SK-N-SH (cell line): ENCODE results near the gene DSCAM. TPM values are rescaled to one million over a fixed set of nuclear protein-coding genes. Genes with fewer than 3 reads are reported as not detected.

Experiments
- CTCF ChIA-PET: fragments of 300-600, 350-600 bp; formaldehyde crosslinking; extraction: SDS; loops from one replicate; lab custom pipeline; 2021; lab: Yijun Ruan, JAX
- POLR2A ChIA-PET: fragments of 350-600 bp; sonication (Branson Sonifier 250); formaldehyde crosslinking; extraction: SDS; loops from one replicate; lab custom pipeline; 2020; ENCODE audit warnings: antibody characterized with exemption, inconsistent platforms; lab: Yijun Ruan, JAX
- DNase-seq: peaks from one replicate; pipeline ENCODE4 v3.0.0; 2012
- H2AFZ ChIP-seq: fragments of 200-600 bp; sonication (generic); 2 replicates; pipeline ENCODE4 v1.8.1; 2016; ENCODE audit warnings: antibody characterized with exemption, mild to moderate bottlenecking, low read depth
- H3F3A ChIP-seq: fragments of 200-600 bp; sonication (generic); replicated peaks from 2 replicates; pipeline ENCODE3; 2016; ENCODE audit warnings: antibody characterized with exemption, mild to moderate bottlenecking; ENCODE audit not compliant: insufficient read depth
- H3K27ac ChIP-seq, 2 experiments: fragments of 200-500 bp in 1 of 2; fragments of 200-600 bp in 1 of 2; sonication (Bioruptor generic) in 1 of 2; sonication (generic), shearing (Covaris generic) in 1 of 2; 2 replicates each; pipeline versions ENCODE4 v1.5.1 to v1.6.1; 2014 to 2016; ENCODE audit warnings: low read depth in 2 of 2, inconsistent platforms in 1 of 2, low read length in 1 of 2, mild to moderate bottlenecking in 1 of 2, mixed read lengths in 1 of 2
- H3K27me3 ChIP-seq: fragments of 200-600 bp; sonication (generic), shearing (Covaris generic); 2 replicates; pipeline ENCODE4 v1.6.1; 2016; ENCODE audit warnings: mixed run types; ENCODE audit not compliant: insufficient read depth
- H3K36me3 ChIP-seq, 2 experiments: fragments of 200-500 bp in 1 of 2; fragments of 200-600 bp in 1 of 2; sonication (Bioruptor generic) in 1 of 2; sonication (generic) in 1 of 2; replicated peaks in 1 of 2; 2 replicates each; pipeline versions ENCODE3 to v1.5.1; 2014 to 2016; ENCODE audit warnings: low read length in 1 of 2, mild to moderate bottlenecking in 1 of 2; ENCODE audit not compliant: insufficient read depth in 2 of 2, control insufficient read depth in 1 of 2
- H3K4me1 ChIP-seq, 2 experiments: fragments of 200-500 bp in 1 of 2; fragments of 200-600 bp in 1 of 2; sonication (Bioruptor generic) in 1 of 2; sonication (generic), shearing (Covaris generic) in 1 of 2; 2 replicates each; pipeline versions ENCODE4 v1.5.1 to v1.6.1; 2014 to 2016; ENCODE audit warnings: low read depth in 1 of 2, low read length in 1 of 2, mixed run types in 1 of 2; ENCODE audit not compliant: insufficient read depth in 2 of 2, control insufficient read depth in 1 of 2
- H3K4me2 ChIP-seq: fragments of 200-600 bp; sonication (generic), shearing (Covaris generic); 2 replicates; pipeline ENCODE4 v1.6.1; 2017; ENCODE audit warnings: mixed run types
- H3K4me3 ChIP-seq, 2 experiments: fragments of 200-500 bp in 1 of 2; fragments of 200-600 bp in 1 of 2; sonication (Bioruptor generic) in 1 of 2; sonication (generic), shearing (Covaris generic) in 1 of 2; 2 replicates each; pipeline versions ENCODE4 v1.5.1 to v1.8.1; 2014 to 2016; ENCODE audit warnings: low read depth in 2 of 2, inconsistent platforms in 1 of 2, low read length in 1 of 2, mild to moderate bottlenecking in 1 of 2, mixed read lengths in 1 of 2, moderate library complexity in 1 of 2
- H3K79me2 ChIP-seq: fragments of 200-600 bp; sonication (generic); 2 replicates; pipeline ENCODE4 v1.8.1; 2017; ENCODE audit warnings: mild to moderate bottlenecking; ENCODE audit not compliant: insufficient read depth
- H3K9ac ChIP-seq: fragments of 200-600 bp; sonication (generic); 2 replicates; pipeline ENCODE4 v1.6.1; 2017; ENCODE audit warnings: mixed run types
- H3K9me2 ChIP-seq: fragments of 200-600 bp; sonication (generic); 2 replicates; pipeline ENCODE4 v1.6.1; 2017; ENCODE audit warnings: mixed run types
- H3K9me3 ChIP-seq: fragments of 200-600 bp; sonication (generic); 2 replicates; pipeline ENCODE4 v1.6.1; 2017; ENCODE audit warnings: mixed run types, mild to moderate bottlenecking, moderate library complexity
- H4K20me1 ChIP-seq: fragments of 200-600 bp; sonication (generic); 2 replicates; pipeline ENCODE4 v1.6.1; 2017; ENCODE audit warnings: mild to moderate bottlenecking, mixed run types; ENCODE audit not compliant: insufficient read depth
- ELF1 ChIP-seq: IDR thresholded peaks from 2 replicates; pipeline ENCODE4 v1.4.0; 2012
- EP300 ChIP-seq, 2 experiments: IDR thresholded peaks; 2 replicates each; pipeline versions ENCODE4 v1.4.0 to v1.6.1; 2012; ENCODE audit warnings: borderline replicate concordance in 1 of 2, low read depth in 1 of 2, low read length in 1 of 2
- EZH2phosphoT487 ChIP-seq: fragments of 200-600 bp; sonication (generic); IDR thresholded peaks from 2 replicates; pipeline ENCODE4 v1.6.1; 2017; ENCODE audit warnings: low read depth, mixed run types, mild to moderate bottlenecking, antibody characterized with exemption, moderate library complexity, borderline replicate concordance
- FOSL2 ChIP-seq: IDR thresholded peaks from 2 replicates; pipeline ENCODE4 v1.4.0; 2012; ENCODE audit warnings: low read depth, mild to moderate bottlenecking, moderate library complexity, borderline replicate concordance
- GATA2 ChIP-seq: sonication (generic); formaldehyde crosslinking; IDR thresholded peaks from 2 replicates; pipeline ENCODE4 v1.5.0; 2020; ENCODE audit warnings: mild to moderate bottlenecking, missing genetic modification reagents
- JUND ChIP-seq: IDR thresholded peaks from 2 replicates; pipeline ENCODE4 v1.4.0; 2012
- MEF2A ChIP-seq: IDR thresholded peaks from 2 replicates; pipeline ENCODE4 v1.4.0; 2012; ENCODE audit warnings: low read depth, borderline replicate concordance
- NRF1 ChIP-seq: IDR thresholded peaks from 2 replicates; pipeline ENCODE4 v1.6.1; 2012; ENCODE audit warnings: low read depth, mild to moderate bottlenecking, low read length
- RAD21 ChIP-seq: IDR thresholded peaks from 2 replicates; pipeline ENCODE4 v1.6.1; 2012; ENCODE audit warnings: mild to moderate bottlenecking, low read length
- SIN3A ChIP-seq: IDR thresholded peaks from 2 replicates; pipeline ENCODE4 v1.6.1; 2012; ENCODE audit warnings: low read depth, mild to moderate bottlenecking, low read length, moderate library complexity, borderline replicate concordance
- TAF1 ChIP-seq: IDR thresholded peaks from 2 replicates; pipeline ENCODE4 v1.6.1; 2012; ENCODE audit warnings: low read depth, mild to moderate bottlenecking, low read length, moderate library complexity, borderline replicate concordance
- USF1 ChIP-seq: IDR thresholded peaks from 2 replicates; pipeline ENCODE4 v1.4.0; 2012; ENCODE audit warnings: low read depth, borderline replicate concordance
- USF2 ChIP-seq: fragments of 150-350 bp; IDR thresholded peaks from 2 replicates; pipeline ENCODE4 v1.6.1; 2017; ENCODE audit warnings: antibody characterized with exemption, low read length, low read depth, borderline replicate concordance
- YY1 ChIP-seq: IDR thresholded peaks from 2 replicates; pipeline ENCODE4 v1.4.0; 2012; ENCODE audit warnings: low read depth, mild to moderate bottlenecking
- WGBS: methylation state at CpG from one replicate; pipeline ENCODE4 v1.1.6; 2017; ENCODE audit warnings: low lambda C conversion rate; 5-methylcytosine and 5-hydroxymethylcytosine counted together
- polyA plus RNA-seq, 3 experiments: library from polyadenylated mRNA; depleted of rRNA; stranded (reverse); fragments of >200 nt; gene quantifications; 2 replicates each; pipeline ENCODE4 v1.2.3, GENCODE V29; 2012
- small RNA-seq, 7 experiments: library from RNA; depleted of rRNA; stranded (forward); fragments of <200 nt; gene quantifications; one replicate each; pipeline ENCODE3, GENCODE V24; 2012
- TF ChIP-seq, protein P1 (sequence below): fragments of 150-350 bp; IDR thresholded peaks from 2 replicates; pipeline ENCODE4 v1.6.1; 2016; ENCODE audit warnings: mild to moderate bottlenecking, low read depth, low read length
- TF ChIP-seq, protein P2 (sequence below): IDR thresholded peaks from 2 replicates; pipeline ENCODE4; 2012

DSCAM gene
- polyA plus RNA-seq, 1 of the 3 experiments (the other 2 are of a cell fraction): not detected

DNA sequence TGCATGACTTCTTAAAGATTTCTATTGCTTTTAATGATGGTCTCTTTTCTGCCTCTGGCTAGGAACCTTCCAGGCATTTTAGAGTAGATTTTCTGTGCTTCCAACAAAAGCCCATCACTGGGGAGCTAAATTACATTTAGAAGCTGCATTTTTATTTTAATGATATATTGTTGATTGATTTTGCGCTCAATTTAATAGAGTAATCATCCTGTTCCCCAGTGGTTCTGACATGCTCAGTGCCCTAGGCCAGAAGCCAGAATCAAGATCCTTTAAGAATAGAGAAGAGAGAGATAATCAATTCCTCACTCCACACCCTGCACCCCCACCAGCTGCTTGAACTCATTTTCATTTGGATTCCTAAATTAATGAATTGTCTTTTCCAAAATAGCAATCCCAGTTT is 881.9 kb downstream of the DSCAM start:
- ChIA-PET POLR2A (no interaction called here), CTCF (no interaction called here)
- Histone ChIP-seq H3K36me3 (no peaks in the 10 kb centered on the region), H3F3A (no peaks in the 10 kb centered on the region), H3K4me2 (no peak overlapping the region), H3K4me1 (no peaks in the 10 kb centered on the region), H3K9me3 (no peaks in the 10 kb centered on the region; the same call in 1 of the 2 replicates), H4K20me1 (no peaks in the 10 kb centered on the region), H2AFZ (no peak overlapping the region), H3K79me2 (no peaks in the 10 kb centered on the region), H3K27ac (no peak overlapping the region), H3K9ac (no peak overlapping the region), H3K27me3 (no peaks in the 10 kb centered on the region), H3K9me2 (no peaks in the 10 kb centered on the region), H3K4me3 (no peak overlapping the region)
- WGBS: 23% methylated on average over 1 of the region's 1 CpG
- TF ChIP-seq EP300 (IDR thresholded peaks at IDR 0.05; ENCODE audit: borderline replicate concordance in 1 of 2, low read depth in 1 of 2, low read length in 1 of 2) (no peak), EZH2phosphoT487 (no peak)
- DNase-seq: no peak

- CTCF ChIA-PET: no interaction called here
- Histone ChIP-seq H3K9ac (no peak overlapping the region), H3K27ac (no peak overlapping the region), H3F3A (no peaks in the 10 kb centered on the region), H4K20me1 (no peaks in the 10 kb centered on the region), H3K4me2 (no peak overlapping the region), H3K27me3 (no peaks in the 10 kb centered on the region), H3K4me3 (no peak overlapping the region), H3K4me1 (no peaks in the 10 kb centered on the region), H3K9me3 (no peaks in the 10 kb centered on the region; the same call in 1 of the 2 replicates), H3K79me2 (no peaks in the 10 kb centered on the region), H3K36me3 (no peaks in the 10 kb centered on the region), H3K9me2 (no peaks in the 10 kb centered on the region), H2AFZ (no peak overlapping the region)
- WGBS: 4% methylated on average over 1 of the region's 1 CpG
- POLR2A ChIA-PET: no interaction called here
- TF ChIP-seq GATA2 (CRISPR knock-in tag) (no peak), SIN3A (no peak), MEF2A (no peak), NRF1 (no peak), USF1 (no peak), YY1 (no peak), EZH2phosphoT487 (no peak), FOSL2 (no peak), RAD21 (no peak), JUND (no peak), USF2 (no peak), TAF1 (no peak), ELF1 (no peak)
- TF ChIP-seq, protein P1, sequence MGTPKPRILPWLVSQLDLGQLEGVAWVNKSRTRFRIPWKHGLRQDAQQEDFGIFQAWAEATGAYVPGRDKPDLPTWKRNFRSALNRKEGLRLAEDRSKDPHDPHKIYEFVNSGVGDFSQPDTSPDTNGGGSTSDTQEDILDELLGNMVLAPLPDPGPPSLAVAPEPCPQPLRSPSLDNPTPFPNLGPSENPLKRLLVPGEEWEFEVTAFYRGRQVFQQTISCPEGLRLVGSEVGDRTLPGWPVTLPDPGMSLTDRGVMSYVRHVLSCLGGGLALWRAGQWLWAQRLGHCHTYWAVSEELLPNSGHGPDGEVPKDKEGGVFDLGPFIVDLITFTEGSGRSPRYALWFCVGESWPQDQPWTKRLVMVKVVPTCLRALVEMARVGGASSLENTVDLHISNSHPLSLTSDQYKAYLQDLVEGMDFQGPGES: no peak
- TF ChIP-seq, protein P2, sequence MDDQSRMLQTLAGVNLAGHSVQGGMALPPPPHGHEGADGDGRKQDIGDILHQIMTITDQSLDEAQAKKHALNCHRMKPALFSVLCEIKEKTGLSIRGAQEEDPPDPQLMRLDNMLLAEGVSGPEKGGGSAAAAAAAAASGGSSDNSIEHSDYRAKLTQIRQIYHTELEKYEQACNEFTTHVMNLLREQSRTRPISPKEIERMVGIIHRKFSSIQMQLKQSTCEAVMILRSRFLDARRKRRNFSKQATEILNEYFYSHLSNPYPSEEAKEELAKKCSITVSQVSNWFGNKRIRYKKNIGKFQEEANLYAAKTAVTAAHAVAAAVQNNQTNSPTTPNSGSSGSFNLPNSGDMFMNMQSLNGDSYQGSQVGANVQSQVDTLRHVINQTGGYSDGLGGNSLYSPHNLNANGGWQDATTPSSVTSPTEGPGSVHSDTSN: no peak
- DNase-seq: no peak
Measured at GRCh38 chr21:39961251-39961650, 885.7 kb downstream of the DSCAM start.

Small RNAs within 50 kb of the gene (small RNA-seq; reads per million reads assigned to genes)
- gene MIR4760 (0 reads per million in 7 experiments), gene RF00432 (0 to 1.0 (median 0) reads per million in 7 experiments)
